Subcutaneous abdominal adipose tissue (tissue), 5 donors: ENCODE data around the gene IL13RA1.

ENCODE experiments used
- H3K27ac ChIP-seq: one replicate; pipeline ENCODE4 v1.7.0; 2013; ENCODE audit warnings: low read depth, mild to moderate bottlenecking, inconsistent platforms, low read length, moderate library complexity
- H3K27me3 ChIP-seq, 5 donors: one replicate each; pipeline ENCODE4 v1.7.0; 2013; ENCODE audit warnings: low read length in 5 of 5, inconsistent platforms in 1 of 5; ENCODE audit not compliant: control insufficient read depth in 5 of 5, insufficient read depth in 4 of 5
- H3K36me3 ChIP-seq, 5 donors: one replicate each; pipeline ENCODE4 v1.7.0; 2013; ENCODE audit warnings: low read length in 5 of 5; ENCODE audit not compliant: control insufficient read depth in 5 of 5, insufficient read depth in 5 of 5
- H3K4me1 ChIP-seq, 5 donors: one replicate each; pipeline ENCODE4 v1.7.0; 2013; ENCODE audit warnings: low read length in 5 of 5, mild to moderate bottlenecking in 3 of 5, moderate library complexity in 1 of 5; ENCODE audit not compliant: control insufficient read depth in 5 of 5, insufficient read depth in 5 of 5
- H3K4me3 ChIP-seq, 5 donors: one replicate each; pipeline ENCODE4 v1.7.0; 2013; ENCODE audit warnings: low read length in 5 of 5, low read depth in 1 of 5
- H3K9ac ChIP-seq, 5 donors: one replicate each; pipeline ENCODE4 v1.7.0; 2013; ENCODE audit warnings: low read length in 5 of 5, mild to moderate bottlenecking in 4 of 5, moderate library complexity in 3 of 5
- H3K9me3 ChIP-seq, 5 donors: one replicate each; pipeline ENCODE4 v1.7.0; 2013; ENCODE audit warnings: low read length in 5 of 5; ENCODE audit not compliant: control insufficient read depth in 5 of 5
- donor health status: healthy.
- donor health status: healthy.
- donor health status: healthy.
- donor health status: healthy.
- donor health status: healthy.

IL13RA1 gene

GRCh38 chrX:118742176-118742575 lies 14.8 kb downstream of the IL13RA1 start:
- no peak overlapping the region for H3K4me3 ChIP-seq

GRCh38 chrX:118745570-118745969 lies 18.2 kb downstream of the IL13RA1 start:
- Histone ChIP-seq H3K27me3 (no peaks in the 10 kb centered on the region), H3K9me3 (no peaks in the 10 kb centered on the region), H3K4me1 (peaks cover 0 to 4% (median 0%) of the 10 kb centered on the region in 5 donors), H3K9ac (no peak overlapping the region), H3K27ac (no peak overlapping the region), H3K4me3 (no peak overlapping the region), H3K36me3 (peaks cover 0 to 15% (median 6%) of the 10 kb centered on the region in 5 donors)

More at GRCh38 chrX:118742176-118742575, 14.8 kb downstream of the IL13RA1 start:
- H3K27ac ChIP-seq = no peak overlapping the region
- H3K9ac ChIP-seq = no peak overlapping the region
- H3K9me3 ChIP-seq = no peaks in the 10 kb centered on the region
- H3K36me3 ChIP-seq = peaks cover 0 to 9% (median 0%) of the 10 kb centered on the region in 5 donors
- peaks cover 0 to 10% (median 0%) of the 10 kb centered on the region in 5 donors for H3K4me1 ChIP-seq
- no peaks in the 10 kb centered on the region for H3K27me3 ChIP-seq

GRCh38 chrX:118751950-118752783 lies 24.8 kb downstream of the IL13RA1 start:
- Histone ChIP-seq H3K27ac (no peak overlapping the region), H3K9ac (no peak overlapping the region), H3K4me1 (peaks cover 0 to 12% (median 7%) of the 10 kb centered on the region in 5 donors), H3K36me3 (peaks cover 0 to 7% (median 6%) of the 10 kb centered on the region in 5 donors), H3K4me3 (no peak overlapping the region), H3K9me3 (no peaks in the 10 kb centered on the region), H3K27me3 (peaks cover 0 to 2% (median 0%) of the 10 kb centered on the region in 5 donors)

- Histone ChIP-seq H3K36me3 (peaks cover 0 to 13% (median 4%) of the 10 kb centered on the region in 5 donors), H3K27me3 (peaks cover 0 to 2% (median 0%) of the 10 kb centered on the region in 5 donors), H3K4me1 (peaks cover 0 to 12% (median 7%) of the 10 kb centered on the region in 5 donors), H3K9ac (no peak overlapping the region), H3K9me3 (no peaks in the 10 kb centered on the region), H3K27ac (peak overlapping the region; percentile 77), H3K4me3 (no peak overlapping the region)
Observed at GRCh38 chrX:118755633-118756032, 28.2 kb downstream of the IL13RA1 start.

- peaks cover 0 to 15% (median 4%) of the 10 kb centered on the region in 5 donors for H3K36me3 ChIP-seq
- H3K4me3 ChIP-seq = no peak overlapping the region
- H3K27me3 ChIP-seq = peaks cover 0 to 2% (median 0%) of the 10 kb centered on the region in 5 donors
- H3K4me1 ChIP-seq = peaks cover 0 to 12% (median 7%) of the 10 kb centered on the region in 5 donors
- H3K9ac ChIP-seq = no peak overlapping the region
- peak overlapping the region; percentile 77 for H3K27ac ChIP-seq
- no peaks in the 10 kb centered on the region for H3K9me3 ChIP-seq
Observed at GRCh38 chrX:118756101-118756500, 28.7 kb downstream of the IL13RA1 start.

- H3K4me1 ChIP-seq = peaks cover 0 to 17% (median 7%) of the 10 kb centered on the region in 5 donors
- no peak overlapping the region for H3K27ac ChIP-seq
- H3K27me3 ChIP-seq = peaks cover 0 to 2% (median 0%) of the 10 kb centered on the region in 5 donors
- H3K9me3 ChIP-seq = no peaks in the 10 kb centered on the region
- no peak overlapping the region for H3K9ac ChIP-seq
- H3K36me3 ChIP-seq = peaks cover 2 to 17% (median 12%) of the 10 kb centered on the region in 5 donors
- no peak overlapping the region for H3K4me3 ChIP-seq
Observed at GRCh38 chrX:118758511-118758910, 31.1 kb downstream of the IL13RA1 start.

GRCh38 chrX:118760025-118760424 lies 32.6 kb downstream of the IL13RA1 start:
- Histone ChIP-seq H3K27ac (no peak overlapping the region), H3K27me3 (peaks cover 0 to 2% (median 0%) of the 10 kb centered on the region in 5 donors), H3K9ac (no peak overlapping the region), H3K36me3 (peaks cover 2 to 17% (median 12%) of the 10 kb centered on the region in 5 donors), H3K4me3 (no peak overlapping the region), H3K9me3 (no peaks in the 10 kb centered on the region), H3K4me1 (peaks cover 0 to 17% (median 7%) of the 10 kb centered on the region in 5 donors)

GRCh38 chrX:118761939-118762707 lies 34.7 kb downstream of the IL13RA1 start:
- no peak overlapping the region for H3K27ac ChIP-seq
- peaks cover 2 to 17% (median 13%) of the 10 kb centered on the region in 5 donors for H3K36me3 ChIP-seq
- peaks cover 0 to 5% (median 0%) of the 10 kb centered on the region in 5 donors for H3K4me1 ChIP-seq
- H3K9ac ChIP-seq = no peak overlapping the region
- H3K9me3 ChIP-seq = no peaks in the 10 kb centered on the region
- H3K27me3 ChIP-seq = no peaks in the 10 kb centered on the region
- no peak overlapping the region for H3K4me3 ChIP-seq

- Histone ChIP-seq H3K9me3 (no peaks in the 10 kb centered on the region), H3K27me3 (peaks cover 0 to 5% (median 0%) of the 10 kb centered on the region in 5 donors), H3K27ac (no peak overlapping the region), H3K9ac (no peak overlapping the region), H3K36me3 (peaks cover 7 to 23% (median 13%) of the 10 kb centered on the region in 5 donors), H3K4me3 (no peak overlapping the region), H3K4me1 (peaks cover 0 to 5% (median 0%) of the 10 kb centered on the region in 5 donors)
Observed at GRCh38 chrX:118763489-118763888, 36.1 kb downstream of the IL13RA1 start.
